Measurements from ENCODE around the gene HACE1. TPM values are rescaled to one million over a fixed set of nuclear protein-coding genes. Genes with fewer than 3 reads are reported as not detected.
A peak's percentile ranks its signal among the peaks of the same experiment; 100 is the strongest.
"Not testable (repeated sequence)": the region's sequence is repeated elsewhere in the genome, so short reads cannot be mapped to it uniquely, and the experiment has no call there.

Gene HACE1
- total RNA-seq (10 to 100 TPM in 1 of 2 experiments, 1 to 10 TPM in 1; 8.3 to 10.6 TPM), polyA plus RNA-seq (8.5 TPM)

GRCh38 chr6:104859225-104860146, at the start of gene HACE1:
TSS of gene HACE1 (minus strand) at chr6:104859919. CDS start at chr6:104859642, 277 bp downstream.
- peak within 1 kb of the TSS; percentile 71 for H3K4me3 ChIP-seq (ENCODE audit: low read length)
- DNase-seq: peak; percentile 79 to 90 (median 86)
- H3K27me3 ChIP-seq (ENCODE audit: insufficient read depth, low read length, poor library complexity, severe bottlenecking): no peaks in the 10 kb centered on the region
- POLR2A ChIA-PET: no interaction called here
- H3K9me3 ChIP-seq (ENCODE audit: low read length): no peaks in the 10 kb centered on the region
- peaks cover 0 to 3% (median 0%) of the 10 kb centered on the region in 3 donors for H3K36me3 Mint-ChIP-seq
- peaks cover 2 to 22% of the 10 kb centered on the region in 2 donors for H3K27me3 Mint-ChIP-seq
- H3K4me1 Mint-ChIP-seq: peaks cover 16 to 20% (median 19%) of the 10 kb centered on the region in 3 donors
- no peaks in the 10 kb centered on the region for H3K36me3 ChIP-seq (ENCODE audit: insufficient read depth, low read length)
- peak within 1 kb of the TSS; percentile 91 to 97 (median 92) for H3K4me3 Mint-ChIP-seq
- peaks cover 15% of the 10 kb centered on the region for H3K4me1 ChIP-seq (ENCODE audit: insufficient read depth, low read length)
- peak within 1 kb of the TSS; percentile 58 to 97 (median 82) for H3K27ac Mint-ChIP-seq
- H3K9me3 Mint-ChIP-seq: no peaks in the 10 kb centered on the region
- CTCF ChIA-PET: interaction anchor here (1.0 kb wide), 1 partner anchor 70 kb away, joined by 3 read pairs; no protein-coding TSS in a partner anchor
- peak within 1 kb of the TSS; percentile 63 for H3K27ac ChIP-seq (ENCODE audit: low read depth, low read length)

GRCh38 chr6:104908888-104909525, 49.3 kb upstream of the HACE1 start:
- POLR2A ChIA-PET: no interaction called here
- Mint-ChIP-seq H3K27me3 (peaks cover 7 to 47% of the 10 kb centered on the region in 2 donors), H3K4me3 (no peak overlapping the region), H3K27ac (no peak overlapping the region), H3K9me3 (peaks cover 0 to 9% (median 2%) of the 10 kb centered on the region in 5 donors), H3K36me3 (no peaks in the 10 kb centered on the region), H3K4me1 (no peaks in the 10 kb centered on the region)
- H3K36me3 ChIP-seq (ENCODE audit: insufficient read depth, low read length): no peaks in the 10 kb centered on the region
- H3K9me3 ChIP-seq (ENCODE audit: low read length): no peaks in the 10 kb centered on the region
- no peaks in the 10 kb centered on the region for H3K4me1 ChIP-seq (ENCODE audit: insufficient read depth, low read length)
- DNase-seq: no peak
- H3K27ac ChIP-seq (ENCODE audit: low read depth, low read length): no peak overlapping the region
- H3K4me3 ChIP-seq (ENCODE audit: low read length): no peak overlapping the region
- H3K27me3 ChIP-seq (ENCODE audit: insufficient read depth, low read length, poor library complexity, severe bottlenecking): no peaks in the 10 kb centered on the region
- CTCF ChIA-PET: no interaction called here

GRCh38 chr6:104908031-104908887, 48.5 kb upstream of the HACE1 start:
- H3K9me3 Mint-ChIP-seq: peaks cover 0 to 12% (median 2%) of the 10 kb centered on the region in 5 donors
- no peak overlapping the region for H3K27ac Mint-ChIP-seq
- ChIA-PET POLR2A (no interaction called here), CTCF (no interaction called here)
- no peak for DNase-seq
- H3K27me3 ChIP-seq (ENCODE audit: insufficient read depth, low read length, poor library complexity, severe bottlenecking): no peaks in the 10 kb centered on the region
- no peaks in the 10 kb centered on the region for H3K9me3 ChIP-seq (ENCODE audit: low read length)
- no peak overlapping the region for H3K4me3 Mint-ChIP-seq
- H3K4me1 ChIP-seq (ENCODE audit: insufficient read depth, low read length): no peaks in the 10 kb centered on the region
- no peak overlapping the region for H3K4me3 ChIP-seq (ENCODE audit: low read length)
- no peaks in the 10 kb centered on the region for H3K4me1 Mint-ChIP-seq
- H3K27me3 Mint-ChIP-seq: peaks cover 9 to 47% of the 10 kb centered on the region in 2 donors
- no peak overlapping the region for H3K27ac ChIP-seq (ENCODE audit: low read depth, low read length)
- no peaks in the 10 kb centered on the region for H3K36me3 Mint-ChIP-seq
- no peaks in the 10 kb centered on the region for H3K36me3 ChIP-seq (ENCODE audit: insufficient read depth, low read length)

- POLR2A ChIA-PET; H3K4me3 Mint-ChIP-seq; CTCF ChIA-PET; H3K4me3 ChIP-seq (ENCODE audit: low read length); H3K36me3 Mint-ChIP-seq; H3K36me3 ChIP-seq (ENCODE audit: insufficient read depth, low read length); H3K27ac ChIP-seq (ENCODE audit: low read depth, low read length); H3K4me1 Mint-ChIP-seq; H3K9me3 Mint-ChIP-seq; DNase-seq; H3K27ac Mint-ChIP-seq; H3K4me1 ChIP-seq (ENCODE audit: insufficient read depth, low read length); H3K27me3 ChIP-seq (ENCODE audit: insufficient read depth, low read length, poor library complexity, severe bottlenecking); H3K9me3 ChIP-seq (ENCODE audit: low read length): not testable (repeated sequence)
- peaks cover 8 to 39% of the 10 kb centered on the region in 2 donors for H3K27me3 Mint-ChIP-seq
Observed at GRCh38 chr6:104898893-104899292, 39.2 kb upstream of the HACE1 start.

- Mint-ChIP-seq H3K36me3 (no peaks in the 10 kb centered on the region), H3K4me3 (no peak overlapping the region), H3K9me3 (peaks cover 0 to 4% (median 0%) of the 10 kb centered on the region in 5 donors), H3K4me1 (no peaks in the 10 kb centered on the region), H3K27me3 (peaks cover 8 to 47% of the 10 kb centered on the region in 2 donors), H3K27ac (no peak overlapping the region)
- Histone ChIP-seq H3K4me1 (ENCODE audit: insufficient read depth, low read length) (no peaks in the 10 kb centered on the region), H3K27ac (ENCODE audit: low read depth, low read length) (no peak overlapping the region), H3K27me3 (ENCODE audit: insufficient read depth, low read length, poor library complexity, severe bottlenecking) (no peaks in the 10 kb centered on the region), H3K4me3 (ENCODE audit: low read length) (no peak overlapping the region), H3K9me3 (ENCODE audit: low read length) (no peaks in the 10 kb centered on the region), H3K36me3 (ENCODE audit: insufficient read depth, low read length) (no peaks in the 10 kb centered on the region)
- no peak for DNase-seq
- ChIA-PET POLR2A (no interaction called here), CTCF (no interaction called here)
Observed at GRCh38 chr6:104896914-104897313, 37.2 kb upstream of the HACE1 start.

- Histone ChIP-seq H3K9me3 (ENCODE audit: low read length) (no peaks in the 10 kb centered on the region), H3K27ac (ENCODE audit: low read depth, low read length) (no peak overlapping the region), H3K27me3 (ENCODE audit: insufficient read depth, low read length, poor library complexity, severe bottlenecking) (no peaks in the 10 kb centered on the region), H3K4me3 (ENCODE audit: low read length) (no peak overlapping the region), H3K36me3 (ENCODE audit: insufficient read depth, low read length) (no peaks in the 10 kb centered on the region), H3K4me1 (ENCODE audit: insufficient read depth, low read length) (no peaks in the 10 kb centered on the region)
- Mint-ChIP-seq H3K27ac (no peak overlapping the region), H3K4me1 (no peaks in the 10 kb centered on the region), H3K27me3 (peaks cover 4 to 48% of the 10 kb centered on the region in 2 donors), H3K36me3 (no peaks in the 10 kb centered on the region), H3K4me3 (no peak overlapping the region), H3K9me3 (peaks cover 0 to 6% (median 2%) of the 10 kb centered on the region in 5 donors)
- ChIA-PET POLR2A (no interaction called here), CTCF (no interaction called here)
- DNase-seq: no peak
Observed at GRCh38 chr6:104888066-104888465, 28.3 kb upstream of the HACE1 start.

- Mint-ChIP-seq H3K4me1 (no peaks in the 10 kb centered on the region), H3K9me3 (peaks cover 0 to 6% (median 2%) of the 10 kb centered on the region in 5 donors), H3K27ac (no peak overlapping the region), H3K36me3 (no peaks in the 10 kb centered on the region), H3K27me3 (peaks cover 4 to 46% of the 10 kb centered on the region in 2 donors), H3K4me3 (no peak overlapping the region)
- Histone ChIP-seq H3K4me3 (ENCODE audit: low read length) (no peak overlapping the region), H3K27me3 (ENCODE audit: insufficient read depth, low read length, poor library complexity, severe bottlenecking) (no peaks in the 10 kb centered on the region), H3K36me3 (ENCODE audit: insufficient read depth, low read length) (no peaks in the 10 kb centered on the region), H3K27ac (ENCODE audit: low read depth, low read length) (no peak overlapping the region), H3K4me1 (ENCODE audit: insufficient read depth, low read length) (no peaks in the 10 kb centered on the region), H3K9me3 (ENCODE audit: low read length) (no peaks in the 10 kb centered on the region)
- CTCF ChIA-PET: no interaction called here
- POLR2A ChIA-PET: no interaction called here
- no peak for DNase-seq
Observed at GRCh38 chr6:104887350-104887749, 27.6 kb upstream of the HACE1 start.

Measured in CD8-positive, alpha-beta memory T cell (primary cell).